GM12801 (cell line): ENCODE results near the gene MEX3A.

Experiments
- TF ChIP-seq, protein P1 (sequence below): IDR thresholded peaks from one replicate; pipeline ENCODE4 v1.5.1; 2011; ENCODE audit warnings: control low read depth; ENCODE audit not compliant: insufficient read length; ENCODE audit errors: extremely low read depth

MEX3A gene

DNA sequence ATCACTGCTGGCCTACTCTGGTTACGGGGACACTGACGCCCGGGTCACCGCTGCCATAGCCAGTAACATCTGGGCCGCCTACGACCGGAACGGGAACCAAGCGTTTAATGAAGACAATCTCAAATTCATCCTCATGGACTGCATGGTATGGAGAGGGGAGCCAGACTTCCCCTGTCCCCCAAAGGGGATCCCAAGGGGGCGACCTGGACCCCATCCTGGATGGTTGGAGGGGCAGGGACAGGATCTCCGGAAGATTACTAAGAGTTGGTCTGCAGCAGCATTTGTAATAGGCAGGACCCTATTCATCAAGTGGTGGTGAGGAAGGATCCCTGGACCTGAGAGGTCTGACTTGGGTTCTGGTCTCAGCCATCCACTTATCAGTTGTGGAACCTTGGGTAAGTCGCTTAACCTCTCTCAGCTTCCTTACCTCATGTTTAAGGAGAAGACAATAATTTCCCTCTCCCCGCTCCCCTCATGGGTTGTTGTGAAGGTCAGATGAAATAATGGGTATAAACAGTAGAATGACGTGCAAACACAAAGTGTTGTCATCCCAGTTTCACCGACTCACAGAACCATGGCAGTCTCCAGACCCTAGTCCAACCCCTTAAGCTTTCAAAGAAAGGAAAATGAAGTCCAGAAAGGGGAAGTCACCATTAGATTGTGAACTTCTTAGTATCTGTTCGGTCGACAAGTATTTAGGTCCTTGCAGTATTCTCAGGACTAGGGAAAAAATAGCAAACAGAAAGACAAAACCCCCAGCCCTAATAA, 26.8 kb downstream of the MEX3A start:
- TF ChIP-seq, protein P1, sequence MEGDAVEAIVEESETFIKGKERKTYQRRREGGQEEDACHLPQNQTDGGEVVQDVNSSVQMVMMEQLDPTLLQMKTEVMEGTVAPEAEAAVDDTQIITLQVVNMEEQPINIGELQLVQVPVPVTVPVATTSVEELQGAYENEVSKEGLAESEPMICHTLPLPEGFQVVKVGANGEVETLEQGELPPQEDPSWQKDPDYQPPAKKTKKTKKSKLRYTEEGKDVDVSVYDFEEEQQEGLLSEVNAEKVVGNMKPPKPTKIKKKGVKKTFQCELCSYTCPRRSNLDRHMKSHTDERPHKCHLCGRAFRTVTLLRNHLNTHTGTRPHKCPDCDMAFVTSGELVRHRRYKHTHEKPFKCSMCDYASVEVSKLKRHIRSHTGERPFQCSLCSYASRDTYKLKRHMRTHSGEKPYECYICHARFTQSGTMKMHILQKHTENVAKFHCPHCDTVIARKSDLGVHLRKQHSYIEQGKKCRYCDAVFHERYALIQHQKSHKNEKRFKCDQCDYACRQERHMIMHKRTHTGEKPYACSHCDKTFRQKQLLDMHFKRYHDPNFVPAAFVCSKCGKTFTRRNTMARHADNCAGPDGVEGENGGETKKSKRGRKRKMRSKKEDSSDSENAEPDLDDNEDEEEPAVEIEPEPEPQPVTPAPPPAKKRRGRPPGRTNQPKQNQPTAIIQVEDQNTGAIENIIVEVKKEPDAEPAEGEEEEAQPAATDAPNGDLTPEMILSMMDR, result no peak

DNA sequence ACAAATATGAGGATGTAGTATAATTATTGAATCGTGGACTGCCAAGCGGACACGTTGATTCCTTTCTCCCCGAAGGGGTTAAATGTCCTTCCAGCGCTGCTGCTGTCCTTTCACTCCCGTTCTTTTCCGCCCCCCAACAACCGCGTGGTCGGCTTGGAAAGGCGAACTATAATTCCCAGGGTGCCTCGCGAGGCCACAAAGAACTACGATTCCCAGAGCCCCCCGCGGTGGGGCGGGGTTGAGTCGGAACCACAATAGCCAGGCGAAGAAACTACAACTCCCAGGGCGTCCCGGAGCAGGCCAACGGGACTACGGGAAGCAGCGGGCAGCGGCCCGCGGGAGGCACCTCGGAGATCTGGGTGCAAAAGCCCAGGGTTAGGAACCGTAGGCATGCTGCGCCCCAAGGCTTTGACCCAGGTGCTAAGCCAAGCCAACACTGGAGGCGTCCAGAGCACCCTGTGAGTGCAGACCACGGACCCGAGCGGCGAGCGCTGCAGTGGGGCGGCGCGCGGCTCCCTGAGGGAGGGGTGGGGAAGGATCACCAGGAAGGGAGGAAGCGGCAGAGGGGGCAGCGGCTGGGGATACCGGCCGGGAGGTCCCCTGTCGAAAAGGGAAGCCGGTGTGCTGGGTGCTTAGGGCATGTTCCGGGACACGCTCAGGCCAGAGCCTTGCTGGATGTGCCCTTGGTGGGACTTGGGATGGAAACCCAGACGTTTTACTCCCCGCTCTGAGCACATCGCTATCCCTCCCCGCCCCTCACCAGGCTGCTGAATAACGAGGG, 27.6 kb downstream of the MEX3A start, which contains the start of gene LAMTOR2:
Gene LAMTOR2, plus strand, starts transcription at position 283 of the 781 bp plus-strand sequence. Its CDS starts 108 bp downstream, at position 391.
- TF ChIP-seq, protein P1, result no peak

DNA sequence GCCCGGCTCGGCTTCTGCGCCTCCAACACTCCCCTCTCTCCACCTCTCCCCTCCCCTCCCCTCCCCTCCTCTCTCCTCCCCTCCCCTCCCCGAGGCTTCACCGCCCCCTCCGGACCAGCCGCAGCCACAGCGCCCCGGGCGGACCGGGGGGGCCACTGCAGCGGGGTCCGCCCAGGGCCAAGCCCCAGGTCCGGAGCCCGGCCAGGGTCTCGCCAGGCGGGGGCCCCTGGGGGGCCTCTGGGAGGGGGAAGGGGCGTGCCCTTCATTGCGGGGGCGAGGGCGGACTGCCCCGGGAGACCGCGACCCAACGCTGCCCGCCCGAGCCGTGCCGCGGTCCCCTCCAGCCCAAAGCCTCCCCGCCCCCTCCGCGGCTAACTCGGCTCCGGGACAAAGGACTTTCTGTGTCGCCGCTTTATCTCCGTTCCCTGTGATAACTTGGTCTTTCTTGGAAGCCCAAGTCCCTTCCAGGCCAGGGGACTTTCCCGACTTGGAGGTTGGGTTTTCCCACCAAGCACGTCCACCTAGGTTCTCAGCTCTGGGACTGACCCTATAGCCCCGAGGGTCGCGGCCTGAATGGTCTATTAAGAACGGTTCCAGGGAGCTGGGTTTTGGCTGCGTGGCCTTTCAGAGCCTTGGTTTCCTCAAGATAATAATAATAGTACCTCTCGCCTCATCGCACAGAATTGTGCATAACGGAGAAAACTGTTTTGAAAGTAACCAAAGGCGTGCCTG, 28.3 kb downstream of the MEX3A start, which contains the start of gene UBQLN4:
Gene UBQLN4, minus strand, starts transcription at position 31 of the 732 bp plus-strand sequence. CDS start 97 bp downstream, outside the sequence.
- TF ChIP-seq, protein P1, result no peak

- TF ChIP-seq, protein P1, result no peak
These were observed 29.1 kb downstream of the MEX3A start for GRCh38 chr1:156052862-156053767.

DNA sequence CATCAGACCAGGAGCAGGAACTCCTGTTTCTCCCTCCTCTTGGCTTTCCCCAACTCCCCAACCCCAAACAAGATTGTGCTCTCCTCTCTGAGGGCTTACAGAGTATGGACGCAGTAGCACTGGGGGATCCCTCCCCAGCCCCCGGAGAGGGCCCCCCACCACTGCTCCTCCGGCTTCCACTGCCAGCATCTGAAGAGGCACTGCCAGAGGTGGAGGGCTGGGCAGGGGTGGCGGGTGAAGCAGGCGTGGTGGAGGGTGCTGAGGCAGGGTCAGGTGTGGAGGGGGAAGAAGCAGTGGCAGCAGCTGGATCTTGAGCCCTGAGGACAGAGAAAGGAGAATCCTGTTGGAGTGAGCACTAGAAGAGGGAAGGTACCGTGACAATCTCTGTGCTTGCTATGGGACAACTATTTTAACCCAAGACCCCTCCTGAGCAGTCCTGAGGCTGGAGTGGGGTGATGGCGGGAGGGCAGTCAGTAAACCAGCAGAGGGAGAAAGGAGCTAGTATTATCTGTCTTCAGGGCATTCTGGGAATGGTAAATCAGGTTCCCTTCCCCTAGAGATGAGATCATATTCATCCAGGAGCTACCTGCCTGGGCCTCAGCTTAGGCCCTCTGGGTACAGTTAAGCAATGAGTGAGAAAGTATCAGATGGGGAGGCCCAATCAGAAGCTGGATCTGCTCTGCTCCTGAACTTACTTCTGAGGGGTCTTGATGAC, 31.1 kb downstream of the MEX3A start:
- TF ChIP-seq, protein P1, result no peak

DNA sequence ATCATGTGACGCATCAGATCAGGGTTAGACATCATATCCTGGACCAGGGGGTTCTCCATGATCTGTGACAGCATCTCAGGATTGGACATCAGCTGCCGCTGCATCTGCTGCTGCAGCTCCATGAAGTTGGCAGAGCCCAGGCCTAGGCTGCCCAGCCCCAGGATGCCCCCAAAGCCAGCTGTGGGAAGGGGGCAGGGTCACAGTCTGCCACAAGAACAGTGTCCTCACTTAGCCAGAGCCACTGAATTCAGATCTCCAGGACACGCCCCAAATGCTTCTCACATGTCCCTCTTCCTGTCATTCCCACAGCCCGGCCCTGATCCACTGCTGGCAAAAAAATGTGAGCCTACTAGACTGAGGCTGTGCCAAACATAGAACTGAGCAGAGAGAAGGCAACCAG, 31.9 kb downstream of the MEX3A start:
- TF ChIP-seq, protein P1, result no peak
